NCI-H187 treated with DMSO at 0.1 percent for 48 hours (cell line): ENCODE results near the gene KPNA1.

Experiments used
- DNase-seq: peaks from one replicate; lab custom pipeline; 2025; lab: John Stamatoyannopoulos, UW

Gene KPNA1

DNA sequence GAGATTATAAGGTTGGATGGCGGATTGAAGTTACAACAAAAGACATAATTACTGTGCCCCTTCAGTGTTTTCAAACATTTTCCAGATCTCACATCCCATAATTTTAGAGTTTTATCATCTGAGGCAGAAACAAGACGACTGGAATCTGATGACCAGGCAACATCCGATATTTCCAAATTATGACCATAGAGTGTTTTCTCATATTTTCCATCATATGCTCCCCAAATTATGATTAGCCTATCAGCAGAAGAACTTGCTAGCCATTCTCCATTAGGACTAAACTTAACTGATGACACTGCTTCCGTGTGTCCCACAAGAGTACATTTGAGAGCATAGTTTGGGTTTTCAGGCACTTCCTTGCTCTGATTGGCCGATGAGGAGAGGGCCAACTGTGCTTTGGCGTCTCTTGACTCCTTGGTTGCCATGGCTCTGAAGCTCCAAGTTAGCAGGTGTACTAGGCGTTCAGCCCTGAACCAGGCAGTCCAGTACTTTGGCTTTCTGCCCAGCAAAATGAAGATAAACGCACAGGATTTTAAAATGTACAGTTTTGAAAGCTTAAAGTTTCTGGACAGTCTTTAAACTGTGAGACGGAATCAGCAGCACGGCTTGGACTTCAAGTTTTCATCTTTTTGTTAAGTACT is 99.5 kb downstream of the KPNA1 start:
- DNase-seq: no peak

DNA sequence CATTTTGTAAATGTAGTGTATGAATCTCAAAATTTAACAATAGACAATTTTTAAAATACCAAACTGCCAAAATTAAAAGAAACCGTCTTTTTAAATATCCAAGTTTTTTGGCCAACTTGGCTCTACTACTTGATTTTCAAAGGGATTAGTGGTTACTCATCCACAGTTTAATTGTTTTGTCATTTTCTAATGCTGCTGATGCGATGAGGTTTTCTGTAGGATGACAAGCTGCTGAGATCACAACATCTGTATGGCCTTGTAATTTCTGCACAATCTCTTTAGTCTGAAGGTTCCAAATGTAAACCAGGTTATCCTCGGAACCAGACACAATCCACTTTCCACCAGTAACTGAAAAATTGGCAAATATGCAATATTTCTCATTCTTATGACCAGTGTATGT is 100.3 kb downstream of the KPNA1 start:
- DNase-seq: no peak

DNA sequence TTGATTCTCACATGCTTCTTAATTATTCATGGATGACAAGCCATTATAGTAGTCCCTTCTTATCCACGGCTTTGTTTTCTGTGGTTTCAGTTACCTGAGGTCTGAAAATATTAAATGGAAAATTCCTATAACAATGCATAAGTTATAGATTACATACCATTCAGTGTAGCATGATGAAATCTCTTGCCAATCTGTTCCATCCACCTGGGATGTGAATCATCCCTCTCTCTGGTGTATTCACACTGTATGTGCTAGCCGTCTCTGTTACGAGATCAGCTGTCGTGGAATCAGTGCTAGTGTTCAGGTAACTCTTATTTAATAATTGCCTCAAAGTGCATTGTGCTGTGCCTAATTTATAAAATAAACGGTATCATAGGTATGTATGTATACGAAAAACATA is 104.1 kb downstream of the KPNA1 start:
- DNase-seq: no peak

- no peak for DNase-seq
Observed at GRCh38 chr3:122410111-122410510, 104.6 kb downstream of the KPNA1 start.

GRCh38 chr3:122409446-122409845 is 105.3 kb downstream of the KPNA1 start:
- no peak for DNase-seq

DNA sequence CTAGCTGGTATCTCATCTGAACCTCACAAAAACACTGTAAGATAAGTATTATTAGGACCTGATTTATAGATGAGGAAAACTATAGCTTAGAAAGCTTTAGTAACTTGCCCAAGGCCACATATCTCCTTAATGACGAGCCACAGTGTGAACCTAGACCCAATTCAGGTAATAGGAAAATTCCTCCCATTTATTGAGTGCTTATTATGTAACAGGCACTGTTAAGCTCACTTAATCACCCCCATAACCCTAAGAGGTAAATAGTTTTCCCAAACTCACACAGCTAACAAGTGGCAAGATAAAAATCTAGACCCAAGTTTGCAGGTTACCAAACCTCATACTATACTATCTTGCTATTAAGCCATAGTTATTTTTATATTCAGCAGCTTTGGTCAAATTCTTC is 106.8 kb downstream of the KPNA1 start:
- DNase-seq: no peak

- DNase-seq: no peak
Observed at GRCh38 chr3:122406198-122406597, 108.5 kb downstream of the KPNA1 start.

- no peak for DNase-seq
Observed at GRCh38 chr3:122405015-122405414, 109.7 kb downstream of the KPNA1 start.

DNA sequence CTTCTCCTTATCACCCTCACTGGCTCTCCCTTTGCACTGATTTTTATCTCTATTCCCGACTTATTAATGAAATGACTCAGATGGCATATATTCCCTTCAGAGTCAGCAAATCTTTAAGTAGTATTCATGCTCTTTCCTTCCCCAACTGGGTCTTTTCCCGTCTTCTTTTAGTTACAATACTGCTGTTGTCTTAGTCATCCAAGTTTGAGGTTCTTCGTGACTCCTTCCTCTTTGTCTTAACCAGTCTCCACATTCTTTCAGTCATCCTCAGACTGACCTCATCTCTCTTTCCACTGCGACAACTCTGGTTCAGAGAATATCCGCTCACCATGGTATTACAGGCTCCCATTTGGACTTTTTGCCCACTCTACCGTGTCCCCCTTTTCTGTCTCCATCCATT is 111.2 kb downstream of the KPNA1 start:
- no peak for DNase-seq

- no peak for DNase-seq
Observed at GRCh38 chr3:122398920-122399319, 115.8 kb downstream of the KPNA1 start.

- no peak for DNase-seq
Observed at GRCh38 chr3:122397201-122397600, 117.5 kb downstream of the KPNA1 start.

DNA sequence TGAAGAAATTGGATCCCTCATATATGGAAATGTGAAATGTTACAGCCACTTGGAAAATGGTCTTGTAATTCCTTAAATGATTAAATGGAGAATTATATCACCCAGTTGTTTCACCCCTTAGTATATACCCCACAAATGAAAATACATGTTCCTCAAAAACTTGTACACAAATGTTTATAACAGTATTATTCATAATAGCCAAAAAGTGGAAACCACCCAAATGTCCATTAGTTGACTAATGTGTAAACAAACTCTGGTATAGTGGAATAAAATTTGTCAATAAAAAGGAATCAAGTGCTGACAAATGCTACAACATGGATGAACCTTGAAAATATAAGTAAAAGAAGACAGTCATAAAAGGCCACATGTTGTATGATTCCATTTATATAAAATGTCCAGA is 118.2 kb downstream of the KPNA1 start:
- DNase-seq: no peak

DNA sequence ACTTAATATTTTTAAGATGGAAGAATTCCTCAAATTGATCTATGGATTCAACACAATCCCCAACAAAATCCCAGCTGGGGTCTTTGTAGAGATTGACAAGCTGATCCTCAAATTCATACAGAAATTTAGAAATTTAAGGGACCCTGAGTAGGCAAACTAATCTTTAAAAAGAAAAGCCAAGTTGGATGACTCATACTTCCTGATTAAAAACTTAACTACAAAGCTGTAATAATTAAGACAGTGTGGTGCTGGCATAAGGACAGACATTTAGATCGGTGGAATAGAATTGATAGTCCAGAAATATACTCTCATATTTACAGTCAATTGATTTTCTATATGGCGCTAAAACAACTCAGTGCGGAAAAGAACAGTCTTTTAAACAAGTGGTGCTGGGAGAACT is 119.2 kb downstream of the KPNA1 start:
- no peak for DNase-seq

- no peak for DNase-seq
Observed at GRCh38 chr3:122394173-122394572, 120.6 kb downstream of the KPNA1 start.

DNA sequence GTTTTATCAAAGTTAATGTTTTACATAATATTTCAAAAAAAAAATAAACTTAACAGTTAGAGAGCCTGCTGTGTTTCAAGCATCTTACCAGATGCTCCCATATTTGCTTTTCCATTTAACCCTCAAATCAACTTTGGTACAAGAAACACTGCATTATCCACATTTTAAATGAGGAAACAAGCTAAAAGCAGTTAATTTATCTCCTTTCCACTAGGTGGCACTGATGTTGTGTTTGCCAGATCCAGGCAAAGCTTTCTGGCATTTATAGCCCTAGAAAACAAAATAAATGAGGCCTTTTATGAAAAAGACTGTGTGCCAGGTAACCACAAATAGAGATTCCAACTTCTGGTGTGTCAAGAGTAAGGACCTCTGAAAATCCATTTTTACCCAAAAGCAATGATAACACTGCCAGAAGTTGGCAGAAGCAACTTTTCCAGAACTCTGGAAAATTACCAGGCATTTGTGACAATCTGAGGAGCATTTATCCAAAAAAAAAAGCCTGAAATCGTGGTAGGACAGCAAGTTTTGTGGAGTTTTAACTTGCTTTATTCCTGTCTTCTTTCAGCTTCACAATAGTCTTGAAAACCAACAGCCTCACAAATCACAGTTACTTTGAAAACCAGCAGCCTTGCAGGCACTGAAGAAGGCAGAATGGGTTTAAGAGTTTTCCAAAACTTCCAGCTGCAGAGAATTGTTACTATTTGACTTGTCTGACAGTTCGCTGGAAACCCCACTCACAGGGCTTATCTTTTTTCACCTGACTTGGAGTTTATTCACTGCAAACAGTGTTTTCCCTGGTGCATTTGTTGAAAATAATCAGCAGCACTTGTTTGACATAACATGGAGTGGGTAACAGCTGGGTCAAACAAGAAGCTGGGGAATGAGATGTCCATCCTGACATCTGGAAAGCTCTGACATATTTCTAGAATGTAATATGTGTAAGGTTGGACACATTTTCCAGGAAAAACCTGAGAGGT is 121.6 kb downstream of the KPNA1 start:
- DNase-seq: no peak

DNA sequence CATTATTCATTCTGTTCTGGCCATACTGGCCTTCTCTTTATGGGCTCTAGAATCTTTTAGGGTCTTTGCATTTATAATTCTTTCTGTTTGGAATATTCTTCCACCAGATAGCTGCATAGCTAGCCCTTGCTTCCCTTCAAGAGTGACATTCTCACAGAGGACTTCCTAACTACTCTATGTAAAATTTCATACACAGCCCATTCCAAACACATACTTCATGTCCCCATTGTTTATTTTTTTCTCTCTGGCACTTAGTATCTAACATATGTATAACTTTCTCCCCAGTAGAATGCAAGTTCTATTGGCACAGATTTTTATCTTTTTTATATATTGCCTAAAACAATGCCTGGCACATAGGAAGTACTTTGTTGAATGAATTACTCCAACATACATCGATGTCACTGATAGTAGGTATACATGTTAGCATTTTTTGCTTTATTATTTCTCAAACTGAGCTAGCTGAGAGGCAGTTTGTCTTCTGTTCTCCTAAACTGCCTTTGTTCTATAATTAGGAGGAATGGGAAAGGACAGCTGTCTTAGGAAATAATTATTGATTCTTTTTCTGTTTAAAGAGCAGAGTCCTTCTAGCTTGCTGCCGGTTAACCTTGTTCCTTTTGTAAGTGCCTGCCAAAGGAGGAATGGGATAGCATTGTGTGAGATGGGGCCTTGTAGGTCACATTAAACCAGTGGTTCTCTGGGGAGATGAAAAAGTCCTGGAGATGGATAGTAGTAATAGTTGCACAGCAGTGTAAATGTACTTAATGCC is 122.9 kb downstream of the KPNA1 start:
- DNase-seq: no peak

DNA sequence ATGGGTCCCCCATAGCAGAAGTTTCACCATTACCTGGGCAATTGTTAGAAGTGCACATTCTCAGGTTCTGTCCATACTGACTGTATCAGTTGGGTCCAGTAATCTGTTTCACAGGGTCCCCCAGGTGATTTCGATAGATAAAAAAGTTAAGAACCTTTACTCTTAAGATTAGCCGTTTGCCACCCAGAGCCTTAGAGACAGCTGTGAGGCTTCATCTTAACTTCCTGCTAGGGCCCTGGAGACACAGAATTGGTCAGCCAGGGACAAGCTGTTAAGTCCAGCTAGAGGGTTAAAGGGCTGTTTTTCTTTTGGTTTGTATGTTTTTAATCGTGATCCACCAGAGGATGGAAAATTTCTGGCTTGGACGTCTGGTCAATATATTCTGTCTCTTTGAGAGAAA is 124.1 kb downstream of the KPNA1 start:
- no peak for DNase-seq

DNA sequence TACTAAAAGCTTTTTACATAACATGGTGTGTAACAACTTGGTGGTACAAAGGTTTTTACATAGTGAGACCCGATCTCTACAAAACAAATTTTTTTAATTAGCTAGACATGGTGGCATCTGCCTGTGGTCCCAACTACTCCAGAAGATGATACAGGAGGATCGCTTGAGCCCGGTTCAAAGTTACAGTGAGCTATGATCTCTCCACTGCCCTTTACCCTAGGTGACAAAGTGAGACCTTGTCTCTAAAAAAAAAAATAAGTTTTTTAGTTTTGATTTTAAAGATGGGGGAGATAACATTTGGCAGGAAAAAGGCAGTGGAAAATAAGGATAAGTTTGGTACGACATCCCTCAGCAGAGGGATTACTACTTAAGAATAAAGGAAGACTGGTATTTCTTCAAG is 124.8 kb downstream of the KPNA1 start:
- DNase-seq: no peak

DNA sequence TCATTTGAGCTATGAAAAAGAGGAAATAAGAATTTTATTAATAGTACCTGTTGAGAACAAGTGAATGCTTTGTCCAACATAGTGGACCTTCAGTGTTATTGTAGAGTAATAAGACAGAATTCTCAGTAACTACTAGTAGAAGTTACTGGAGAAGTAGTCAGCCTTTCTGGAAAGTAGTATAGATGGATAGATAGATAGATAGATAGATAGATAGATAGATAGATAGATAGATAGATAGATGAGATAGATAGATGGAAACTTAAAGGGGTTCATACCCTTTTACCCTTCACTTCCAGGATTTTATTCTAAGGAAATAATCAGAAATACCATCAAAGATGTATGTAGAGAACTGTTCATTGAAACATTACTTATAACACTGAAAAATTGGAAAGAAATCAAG is 125.5 kb downstream of the KPNA1 start:
- DNase-seq: no peak

DNA sequence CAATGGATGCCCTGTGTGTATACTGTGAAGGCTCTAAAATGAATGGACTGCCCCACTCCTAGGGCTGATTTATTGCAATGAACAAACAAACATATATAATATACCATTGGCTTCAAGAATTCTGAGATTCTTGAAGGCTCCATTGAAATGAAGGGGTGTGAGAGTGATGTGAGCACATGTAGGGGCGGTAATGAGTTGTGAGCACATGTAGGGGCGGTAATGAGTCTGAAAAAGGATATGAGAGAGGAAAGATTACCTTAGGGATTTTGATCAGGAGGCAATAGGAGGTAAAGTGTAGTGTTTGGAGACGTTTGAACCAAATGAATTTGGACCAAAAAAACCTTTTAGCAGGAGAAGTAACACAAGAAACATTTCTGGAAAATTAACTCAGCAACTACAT is 127.0 kb downstream of the KPNA1 start:
- DNase-seq: no peak

DNA sequence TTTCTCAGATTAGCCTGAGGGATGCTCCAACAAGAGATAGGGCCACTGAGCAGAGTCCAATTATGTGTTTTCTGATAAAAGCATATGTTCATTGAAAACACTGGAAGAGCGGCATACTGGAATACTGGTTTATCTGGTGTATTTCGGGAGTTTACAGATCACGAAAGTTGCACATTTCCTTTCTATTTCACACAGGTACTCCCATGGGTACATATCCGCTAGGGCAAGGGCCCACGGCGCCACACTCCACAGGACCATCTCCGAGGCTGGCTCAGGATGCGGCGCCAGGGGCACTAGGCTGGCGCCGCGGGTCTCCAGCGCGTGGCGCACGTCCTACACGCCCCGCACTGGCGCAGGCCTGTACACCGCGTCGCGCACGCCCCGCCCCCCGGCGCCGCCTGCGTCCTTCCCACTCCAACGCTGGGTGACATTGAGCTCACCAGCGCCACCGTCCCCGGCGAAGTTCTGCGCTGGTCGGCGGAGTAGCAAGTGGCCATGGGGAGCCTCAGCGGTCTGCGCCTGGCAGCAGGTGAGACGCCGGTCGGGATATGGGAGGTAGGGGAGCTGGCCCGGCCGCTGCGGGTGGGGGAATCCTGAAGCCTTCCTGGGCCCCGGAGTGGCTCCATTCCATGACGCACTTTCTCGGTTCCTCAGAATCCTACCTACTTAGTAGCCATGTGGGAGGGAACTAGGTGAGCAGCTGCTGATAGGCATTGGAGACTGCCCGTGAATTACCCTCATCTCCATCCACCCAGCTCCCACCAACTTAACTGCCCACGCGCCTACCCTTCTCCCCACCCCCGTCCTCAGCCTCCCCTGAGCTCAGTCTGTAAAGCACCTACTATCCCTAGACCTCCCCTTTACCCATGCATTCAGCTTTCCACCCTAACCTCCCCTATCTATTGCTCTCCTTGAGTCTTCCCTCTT is 130.7 kb downstream of the KPNA1 start, which contains the start of gene FAM162A:
FAM162A (plus strand) TSS at position 412 of the 927 bp plus-strand sequence; CDS start at position 496, 84 bp downstream.
- peak; percentile 75 for DNase-seq
